A172 (cell line): ENCODE measurements around the gene MAP3K7CL. TPM values are rescaled to one million over a fixed set of nuclear protein-coding genes. Genes with fewer than 3 reads are reported as not detected.
A peak's percentile ranks its signal among the peaks of the same experiment; 100 is the strongest.
"Not testable (repeated sequence)": the region's sequence is repeated elsewhere in the genome, so short reads cannot be mapped to it uniquely, and the experiment has no call there.

Experiments
- DNase-seq: peaks from one replicate; pipeline ENCODE4 v3.0.0-alpha.2; 2015; ENCODE audit warnings: low spot score
- total RNA-seq: library from RNA; depleted of rRNA; stranded (reverse); fragments of >200 nt; shearing (Covaris generic); gene quantifications from 2 replicates; pipeline ENCODE4 v1.2.3, GENCODE V29; 2014

MAP3K7CL gene
- total RNA-seq, 1 experiment from 2014 or later, result 19.4 TPM

GRCh38 chr21:29166853-29167252 lies 36.4 kb downstream of the MAP3K7CL start:
- DNase-seq, result no peak

GRCh38 chr21:29167481-29167880 lies 37.0 kb downstream of the MAP3K7CL start:
- not testable (repeated sequence) for DNase-seq

- peak; percentile 97 for DNase-seq
Observed at GRCh38 chr21:29168891-29169315, 38.5 kb downstream of the MAP3K7CL start.

- no peak for DNase-seq
Observed at GRCh38 chr21:29170944-29171343, 40.5 kb downstream of the MAP3K7CL start.

- no peak for DNase-seq
Observed at GRCh38 chr21:29172282-29172681, 41.8 kb downstream of the MAP3K7CL start.

GRCh38 chr21:29174607-29175013 lies 44.2 kb downstream of the MAP3K7CL start:
- DNase-seq, result no peak

GRCh38 chr21:29175408-29176134 lies 45.1 kb downstream of the MAP3K7CL start:
- DNase-seq, result no peak

GRCh38 chr21:29176471-29177120 lies 46.2 kb downstream of the MAP3K7CL start:
- no peak for DNase-seq

- DNase-seq, result no peak
Observed at GRCh38 chr21:29177800-29178199, 47.4 kb downstream of the MAP3K7CL start.

- no peak for DNase-seq
Observed at GRCh38 chr21:29178926-29179325, 48.5 kb downstream of the MAP3K7CL start.

- no peak for DNase-seq
Observed at GRCh38 chr21:29179503-29179902, 49.1 kb downstream of the MAP3K7CL start.

GRCh38 chr21:29181799-29182470 lies 51.5 kb downstream of the MAP3K7CL start:
- DNase-seq, result peak; percentile 90

- DNase-seq, result peak; percentile 52
Observed at GRCh38 chr21:29182691-29183092, 52.2 kb downstream of the MAP3K7CL start.

GRCh38 chr21:29184037-29184436 lies 53.6 kb downstream of the MAP3K7CL start:
- DNase-seq, result no peak

GRCh38 chr21:29185172-29185571 lies 54.7 kb downstream of the MAP3K7CL start:
- DNase-seq, result no peak

- no peak for DNase-seq
Observed at GRCh38 chr21:29185633-29186032, 55.2 kb downstream of the MAP3K7CL start.

- no peak for DNase-seq
Observed at GRCh38 chr21:29186246-29186645, 55.8 kb downstream of the MAP3K7CL start.

- peak; percentile 91 for DNase-seq
Observed at GRCh38 chr21:29187944-29188343, 57.5 kb downstream of the MAP3K7CL start.

- DNase-seq, result no peak
Observed at GRCh38 chr21:29189353-29189752, 58.9 kb downstream of the MAP3K7CL start.

- DNase-seq, result no peak
Observed at GRCh38 chr21:29190923-29191331, 60.5 kb downstream of the MAP3K7CL start.

- DNase-seq, result no peak
Observed at GRCh38 chr21:29193072-29193471, 62.6 kb downstream of the MAP3K7CL start.

GRCh38 chr21:29193901-29194300 lies 63.5 kb downstream of the MAP3K7CL start:
- DNase-seq, result no peak

- no peak for DNase-seq
Observed at GRCh38 chr21:29194342-29194741, 63.9 kb downstream of the MAP3K7CL start.
